Spleen (tissue), 7 donors: ENCODE measurements around the gene PSMG3.

Experiments used
- CTCF ChIP-seq, 11 experiments: fragments of 200-600 bp in 7 of 11; fragments of 450-650 bp in 4 of 11; sonication (generic) in 4 of 11; IDR thresholded peaks in 8 of 11; conservative IDR thresholded peaks in 3 of 11; 1 replicate in 7 of 11; 2 replicates in 4 of 11; pipeline versions ENCODE4 v1.4.0 to v1.8.0; 2016 to 2021; ENCODE audit warnings: antibody characterized with exemption in 11 of 11, inconsistent platforms in 4 of 11, mild to moderate bottlenecking in 1 of 11
- POLR2A ChIP-seq, 3 donors: fragments of 450-650 bp; IDR thresholded peaks; one replicate each; pipeline ENCODE4 v1.5.1; 2017; ENCODE audit warnings: antibody characterized with exemption in 3 of 3, mild to moderate bottlenecking in 1 of 3
- POLR2AphosphoS5 ChIP-seq, 3 donors: sonication (generic); formaldehyde crosslinking; IDR thresholded peaks; one replicate each; pipeline ENCODE4 v1.5.1; 2017; ENCODE audit warnings: antibody characterized with exemption in 3 of 3
- donor health status: DM: no; HTN: no; CAD: no; lungs with moderate emphysema.
- donor health status: DM: no; HTN: no; CAD: no.
- donor health status: DM: no; HTN: no; CAD: no.

GRCh38 chr7:1539882-1540775, 29.7 kb downstream of the PSMG3 start:
- TF ChIP-seq CTCF (IDR thresholded peaks at IDR 0.05 in 8 of 11, conservative IDR thresholded peaks at IDR 0.05 in 3 of 11) (no peak), POLR2AphosphoS5 (IDR thresholded peaks at IDR 0.05) (peak in 2 of 3 donors; percentile 7 to 26), POLR2A (IDR thresholded peaks at IDR 0.05) (no peak)
